Transverse colon (tissue), 4 donors: ENCODE measurements around the gene ZNF326. TPM values are rescaled to one million over a fixed set of nuclear protein-coding genes. Genes with fewer than 3 reads are reported as not detected.

Source experiments
- DNase-seq: peaks from one replicate; pipeline ENCODE4 v3.0.0-alpha.2; 2019
- H3K27ac ChIP-seq, 4 donors: fragments of 200-600 bp; sonication (generic); 2 replicates each; pipeline ENCODE4 v1.5.1; 2016 to 2018; ENCODE audit warnings: inconsistent platforms in 4 of 4
- H3K27me3 ChIP-seq: fragments of 200-600 bp; sonication (generic); 2 replicates; pipeline ENCODE4 v1.5.1; 2017; ENCODE audit warnings: inconsistent platforms
- H3K36me3 ChIP-seq, 4 donors: fragments of 200-600 bp; sonication (generic); 2 replicates each; pipeline ENCODE4 v1.5.1; 2017 to 2019; ENCODE audit warnings: inconsistent platforms in 4 of 4
- H3K4me1 ChIP-seq, 4 donors: fragments of 200-600 bp; sonication (generic); 2 replicates each; pipeline ENCODE4 v1.5.1; 2017 to 2020; ENCODE audit warnings: inconsistent platforms in 4 of 4
- H3K4me3 ChIP-seq, 4 donors: fragments of 200-600 bp; sonication (generic); 1 replicate in 1 of 4; 2 replicates in 3 of 4; pipeline versions ENCODE4 v1.5.1 to v1.6.1; 2017 to 2019; ENCODE audit warnings: inconsistent platforms in 4 of 4
- H3K9me3 ChIP-seq, 2 donors: fragments of 200-600 bp; sonication (generic); 2 replicates each; pipeline ENCODE4 v1.5.1; 2017 to 2019; ENCODE audit warnings: inconsistent platforms in 2 of 2
- CTCF ChIP-seq, 5 experiments: fragments of 200-600 bp in 3 of 5; fragments of 450-650 bp in 2 of 5; sonication (generic) in 3 of 5; IDR thresholded peaks; 1 replicate in 2 of 5; 2 replicates in 3 of 5; pipeline ENCODE4 v1.5.1; 2016 to 2017; ENCODE audit warnings: antibody characterized with exemption in 5 of 5, inconsistent platforms in 3 of 5, mild to moderate bottlenecking in 2 of 5, moderate library complexity in 1 of 5
- EP300 ChIP-seq: sonication (generic); formaldehyde crosslinking; IDR thresholded peaks from one replicate; pipeline ENCODE4 v1.6.1; 2017; ENCODE audit warnings: antibody characterized with exemption, low read depth
- POLR2A ChIP-seq: fragments of 450-650 bp; IDR thresholded peaks from one replicate; pipeline ENCODE4 v1.6.1; 2016; ENCODE audit warnings: antibody characterized with exemption, mild to moderate bottlenecking, moderate library complexity
- POLR2AphosphoS5 ChIP-seq, 3 donors: sonication (generic); formaldehyde crosslinking; IDR thresholded peaks; one replicate each; pipeline ENCODE4 v1.6.1; 2016; ENCODE audit warnings: antibody characterized with exemption in 3 of 3
- WGBS, 2 donors: methylation state at CpG; one replicate each; pipeline ENCODE4 v1.1.5; 2018; ENCODE audit warnings: low coverage in 1 of 2; 5-methylcytosine and 5-hydroxymethylcytosine counted together
- in situ Hi-C, 4 donors: fragments of 200-750 bp; cut with MboI; loops; one replicate each; pipeline versions ENCODE4 v1.15.0 to v1.15.1; 2017; ENCODE audit warnings: low sequenced_read_pairs in 3 of 4, low pct_ligation_motif_present in 1 of 4, low pct_unique_long_range_greater_than_20kb in 1 of 4
- intact Hi-C: fragments of 100-400 bp; cut with DNase I; formaldehyde crosslinking; loops from one replicate; pipeline ENCODE4 v1.15.1; 2023; ENCODE audit warnings: low total_unique reads
- total RNA-seq, 4 donors: library from RNA; depleted of rRNA; stranded (reverse); fragments of >200 nt; gene quantifications; one replicate each; pipeline ENCODE4 v1.1.0, GENCODE V29; 2016

ZNF326 gene
- total RNA-seq, 4 donors from 2014 or later: 32.4 to 59.1 (median 39.9) TPM

- 96% methylated on average over 3 to 6 of the region's 6 CpGs for WGBS, 2 donors
- Histone ChIP-seq H3K36me3 (no peaks in the 10 kb centered on the region), H3K27me3 (no peaks in the 10 kb centered on the region), H3K27ac (no peak overlapping the region), H3K4me3 (no peak overlapping the region), H3K9me3 (no peaks in the 10 kb centered on the region), H3K4me1 (peaks cover 0 to 36% (median 15%) of the 10 kb centered on the region in 4 donors)
- intact Hi-C loops (no loop called here), in situ Hi-C loops (no loop called here)
- no peak for DNase-seq
- TF ChIP-seq EP300: no peak
- TF ChIP-seq POLR2AphosphoS5 (IDR thresholded peaks at IDR 0.05): no peak
- no peak for TF ChIP-seq CTCF (IDR thresholded peaks at IDR 0.05)
- no peak for TF ChIP-seq POLR2A
These were observed 46.1 kb upstream of the ZNF326 start for GRCh38 chr1:89948722-89949345.

- H3K4me3 ChIP-seq: no peak overlapping the region
- intact Hi-C loops: no loop called here
- no peak for DNase-seq
- H3K36me3 ChIP-seq: no peaks in the 10 kb centered on the region
- peaks cover 0 to 34% (median 10%) of the 10 kb centered on the region in 4 donors for H3K4me1 ChIP-seq
- H3K9me3 ChIP-seq: no peaks in the 10 kb centered on the region
- H3K27me3 ChIP-seq: no peaks in the 10 kb centered on the region
- peak overlapping the region; percentile 36 to 56 (median 52) for H3K27ac ChIP-seq
- in situ Hi-C loops: no loop called here
- WGBS, 2 donors: 25 to 29% methylated on average over 1 of the region's 1 CpG
- no peak for TF ChIP-seq POLR2A
These were observed 44.8 kb upstream of the ZNF326 start for GRCh38 chr1:89949991-89950624.

GRCh38 chr1:89950703-89951102, 44.2 kb upstream of the ZNF326 start:
- Histone ChIP-seq H3K4me3 (no peak overlapping the region), H3K9me3 (no peaks in the 10 kb centered on the region), H3K27me3 (no peaks in the 10 kb centered on the region), H3K36me3 (no peaks in the 10 kb centered on the region), H3K27ac (peak overlapping the region; percentile 36 to 56 (median 52)), H3K4me1 (peaks cover 0 to 34% (median 10%) of the 10 kb centered on the region in 4 donors)
- 91 to 100% methylated on average over 1 to 2 of the region's 2 CpGs for WGBS, 2 donors
- in situ Hi-C loops: no loop called here
- no peak for DNase-seq
- intact Hi-C loops: no loop called here
- no peak for TF ChIP-seq POLR2A
- TF ChIP-seq EP300: no peak
- no peak for TF ChIP-seq CTCF (IDR thresholded peaks at IDR 0.05)
- TF ChIP-seq POLR2AphosphoS5 (IDR thresholded peaks at IDR 0.05): no peak

- DNase-seq: no peak
- 94 to 95% methylated on average over 5 of the region's 5 CpGs for WGBS, 2 donors
- in situ Hi-C loops: no loop called here
These were observed 42.9 kb upstream of the ZNF326 start for GRCh38 chr1:89951766-89952604.

More at GRCh38 chr1:89951766-89952604, 42.9 kb upstream of the ZNF326 start:
- H3K27ac ChIP-seq: no peak overlapping the region
- TF ChIP-seq POLR2A: no peak
- TF ChIP-seq EP300: no peak
- no peak for TF ChIP-seq POLR2AphosphoS5 (IDR thresholded peaks at IDR 0.05)
- no peak for TF ChIP-seq CTCF (IDR thresholded peaks at IDR 0.05)
- intact Hi-C loops: no loop called here
- peaks cover 0 to 36% (median 10%) of the 10 kb centered on the region in 4 donors for H3K4me1 ChIP-seq
- no peaks in the 10 kb centered on the region for H3K9me3 ChIP-seq
- no peaks in the 10 kb centered on the region for H3K27me3 ChIP-seq
- H3K4me3 ChIP-seq: no peak overlapping the region
- no peaks in the 10 kb centered on the region for H3K36me3 ChIP-seq
